H9 (cell line): ENCODE measurements around the gene NYAP2. TPM values are rescaled to one million over a fixed set of nuclear protein-coding genes. Genes with fewer than 3 reads are reported as not detected.

ENCODE experiments used
- DNase-seq: peaks from one replicate; pipeline ENCODE4 v3.0.0-alpha.2; 2017
- H2AFZ ChIP-seq: one replicate; pipeline ENCODE4 v1.6.1; 2013; ENCODE audit warnings: mild to moderate bottlenecking, low read length, control low read depth, moderate library complexity
- H2AK5ac ChIP-seq: 2 replicates; pipeline ENCODE4 v1.6.1; 2013; ENCODE audit warnings: low read length, control low read depth, mixed read lengths; ENCODE audit not compliant: insufficient read length
- H2BK120ac ChIP-seq: one replicate; pipeline ENCODE4 v1.6.1; 2013; ENCODE audit warnings: low read depth, mild to moderate bottlenecking, low read length, control low read depth, inconsistent platforms; ENCODE audit not compliant: poor library complexity, severe bottlenecking
- H2BK12ac ChIP-seq: 2 replicates; pipeline ENCODE4 v1.6.1; 2013; ENCODE audit warnings: low read length, control low read depth, mixed read lengths, low read depth; ENCODE audit not compliant: insufficient read length
- H2BK15ac ChIP-seq: 2 replicates; pipeline ENCODE4 v1.6.1; 2013; ENCODE audit warnings: low read depth, low read length, control low read depth
- H2BK20ac ChIP-seq: one replicate; pipeline ENCODE4 v1.6.1; 2013; ENCODE audit warnings: low read depth, mild to moderate bottlenecking, low read length, control low read depth, inconsistent platforms; ENCODE audit not compliant: poor library complexity, severe bottlenecking
- H2BK5ac ChIP-seq: 2 replicates; pipeline ENCODE4 v1.6.1; 2013; ENCODE audit warnings: low read length, control low read depth, mixed read lengths; ENCODE audit not compliant: insufficient read length
- H3K14ac ChIP-seq: 2 replicates; pipeline ENCODE4 v1.6.1; 2013; ENCODE audit warnings: low read length, control low read depth; ENCODE audit not compliant: insufficient read depth
- H3K18ac ChIP-seq: 2 replicates; pipeline ENCODE4 v1.6.1; 2013; ENCODE audit warnings: low read depth, mild to moderate bottlenecking, mixed read lengths, low read length, control low read depth; ENCODE audit not compliant: insufficient read length
- H3K23ac ChIP-seq: 2 replicates; pipeline ENCODE4 v1.6.1; 2013; ENCODE audit warnings: low read length, control low read depth, mixed read lengths, low read depth; ENCODE audit not compliant: insufficient read length
- H3K23me2 ChIP-seq: 2 replicates; pipeline ENCODE4 v1.6.1; 2013; ENCODE audit warnings: low read depth, mild to moderate bottlenecking, mixed read lengths, low read length, control low read depth; ENCODE audit not compliant: insufficient read length, poor library complexity, severe bottlenecking
- H3K27ac ChIP-seq: 2 replicates; pipeline ENCODE4 v1.5.1; 2013; ENCODE audit warnings: low read length, control low read depth, mixed read lengths, low read depth; ENCODE audit not compliant: insufficient read length
- H3K27me3 ChIP-seq: 2 replicates; pipeline ENCODE4 v1.6.1; 2013; ENCODE audit warnings: low read length, control low read depth, inconsistent platforms; ENCODE audit not compliant: insufficient read depth
- H3K4ac ChIP-seq: 2 replicates; pipeline ENCODE4 v1.6.1; 2013; ENCODE audit warnings: low read depth, mild to moderate bottlenecking, control low read depth, inconsistent platforms, low read length, moderate library complexity
- H3K4me1 ChIP-seq: 2 replicates; pipeline ENCODE4 v1.6.1; 2013; ENCODE audit warnings: low read length, control low read depth, inconsistent platforms; ENCODE audit not compliant: insufficient read depth
- H3K4me2 ChIP-seq: 2 replicates; pipeline ENCODE4 v1.6.1; 2013; ENCODE audit warnings: low read length, control low read depth, mixed read lengths; ENCODE audit not compliant: insufficient read length, insufficient read depth
- H3K56ac ChIP-seq: 2 replicates; pipeline ENCODE4 v1.6.1; 2013; ENCODE audit warnings: low read depth, mild to moderate bottlenecking, mixed read lengths, low read length, control low read depth; ENCODE audit not compliant: insufficient read length
- H3K79me1 ChIP-seq: 2 replicates; pipeline ENCODE4 v1.6.1; 2013; ENCODE audit warnings: low read depth, mild to moderate bottlenecking, moderate library complexity, low read length, control low read depth, inconsistent platforms; ENCODE audit not compliant: insufficient read depth, poor library complexity, severe bottlenecking
- H3K79me2 ChIP-seq: 2 replicates; pipeline ENCODE4 v1.6.1; 2013; ENCODE audit warnings: low read length, control low read depth, inconsistent platforms; ENCODE audit not compliant: insufficient read depth
- H3K9ac ChIP-seq: 2 replicates; pipeline ENCODE4 v1.6.1; 2013; ENCODE audit warnings: low read length, control low read depth, mixed read lengths; ENCODE audit not compliant: insufficient read length; ENCODE audit errors: extremely low read depth
- H3K9me3 ChIP-seq: one replicate; pipeline ENCODE4 v1.6.1; 2013; ENCODE audit warnings: low read depth, low read length, inconsistent platforms; ENCODE audit not compliant: control insufficient read depth
- H3T11ph ChIP-seq: one replicate; pipeline ENCODE4 v1.6.1; 2013; ENCODE audit warnings: mild to moderate bottlenecking, low read length, control low read depth, inconsistent platforms
- H4K20me1 ChIP-seq: one replicate; pipeline ENCODE4 v1.6.1; 2013; ENCODE audit not compliant: control insufficient read depth, insufficient read length, insufficient read depth
- H4K5ac ChIP-seq: 2 replicates; pipeline ENCODE4 v1.6.1; 2013; ENCODE audit warnings: low read depth, mild to moderate bottlenecking, mixed read lengths, low read length, control low read depth; ENCODE audit not compliant: insufficient read length
- H4K8ac ChIP-seq: replicated peaks from 2 replicates; pipeline ENCODE4 v1.6.1; 2013; ENCODE audit warnings: low read length, control low read depth, mixed read lengths, low read depth; ENCODE audit not compliant: insufficient read length
- H4K91ac ChIP-seq: 2 replicates; pipeline ENCODE4 v1.6.1; 2013; ENCODE audit warnings: low read depth, mild to moderate bottlenecking, moderate library complexity, mixed read lengths, low read length, control low read depth; ENCODE audit not compliant: insufficient read length
- H3K27ac Mint-ChIP-seq, 3 experiments: 2 replicates in 2 of 3; 3 replicates in 1 of 3; pipeline ENCODE4 v1.8.0; 2020 to 2021; ENCODE audit warnings: mixed read lengths in 3 of 3, mild to moderate bottlenecking in 1 of 3, moderate library complexity in 1 of 3
- H3K27me3 Mint-ChIP-seq: 2 replicates; pipeline ENCODE4 v1.8.0; 2021; ENCODE audit warnings: low read depth, mild to moderate bottlenecking, moderate library complexity, mixed read lengths
- H3K36me3 Mint-ChIP-seq, 3 experiments: 2 replicates in 2 of 3; 3 replicates in 1 of 3; pipeline ENCODE4 v1.8.0; 2020 to 2021; ENCODE audit warnings: low read depth in 3 of 3, mixed read lengths in 3 of 3; ENCODE audit not compliant: insufficient read depth in 1 of 3
- H3K4me1 Mint-ChIP-seq, 2 experiments: 2 replicates each; pipeline ENCODE4 v1.8.0; 2020; ENCODE audit warnings: mixed read lengths in 2 of 2
- H3K4me3 Mint-ChIP-seq, 2 experiments: 2 replicates in 1 of 2; 3 replicates in 1 of 2; pipeline ENCODE4 v1.8.0; 2020 to 2021; ENCODE audit warnings: mild to moderate bottlenecking in 2 of 2, mixed read lengths in 2 of 2, moderate library complexity in 1 of 2
- H3K9me3 Mint-ChIP-seq, 2 experiments: 2 replicates in 1 of 2; 3 replicates in 1 of 2; pipeline ENCODE4 v1.8.0; 2020; ENCODE audit warnings: mild to moderate bottlenecking in 2 of 2, mixed read lengths in 2 of 2, moderate library complexity in 1 of 2
- CTCF ChIP-seq: fragments of 200-600 bp; sonication (generic); conservative IDR thresholded peaks from 3 replicates; pipeline ENCODE4 v1.8.0; 2021; ENCODE audit warnings: antibody characterized with exemption, mild to moderate bottlenecking
- WGBS: extraction: QIAGEN DNeasy Blood & Tissue Kit; methylation state at CpG from one replicate; pipeline ENCODE4 v1.1.7; 2013; ENCODE audit warnings: missing lambda C conversion rate, low lambda C conversion rate, mixed read lengths; ENCODE audit not compliant: insufficient read length; ENCODE audit errors: extremely low coverage; 5-methylcytosine and 5-hydroxymethylcytosine counted together
- total RNA-seq: library from RNA; stranded (reverse); gene quantifications from 2 replicates; pipeline ENCODE4 v1.2.1, GENCODE V29; 2021

The NYAP2 gene
- total RNA-seq, 1 experiment from 2014 or later = not detected

GRCh38 chr2:225402210-225402776, 2.8 kb downstream of the NYAP2 start:
- Histone ChIP-seq H3K4me1 (no peaks in the 10 kb centered on the region), H2AFZ (no peak overlapping the region), H3K79me1 (no peaks in the 10 kb centered on the region), H3K9ac (no peak overlapping the region), H3K23ac (no peak overlapping the region), H3K56ac (no peak overlapping the region), H3K27me3 (no peaks in the 10 kb centered on the region), H2AK5ac (no peak overlapping the region), H3T11ph (no peak overlapping the region), H3K4ac (no peak overlapping the region), H3K14ac (no peak overlapping the region), H2BK20ac (no peak overlapping the region), H4K20me1 (no peaks in the 10 kb centered on the region), H3K23me2 (no peaks in the 10 kb centered on the region), H2BK12ac (no peak overlapping the region), H2BK120ac (no peak overlapping the region), H4K91ac (no peak overlapping the region), H3K9me3 (no peaks in the 10 kb centered on the region), H3K4me2 (no peak overlapping the region), H3K18ac (no peak overlapping the region), H2BK5ac (no peak overlapping the region), H4K8ac (no peak overlapping the region), H3K27ac (no peak overlapping the region), H2BK15ac (no peak overlapping the region), H4K5ac (no peak overlapping the region), H3K79me2 (no peaks in the 10 kb centered on the region)
- no peaks in the 10 kb centered on the region for H3K36me3 Mint-ChIP-seq
- no peak for TF ChIP-seq CTCF
- H3K4me1 Mint-ChIP-seq = peaks cover 5 to 8% of the 10 kb centered on the region in 2 experiments
- no peak overlapping the region for H3K4me3 Mint-ChIP-seq
- H3K27ac Mint-ChIP-seq = no peak overlapping the region
- DNase-seq = no peak
- no CpG with 5 or more reads among the region's 1 CpG for WGBS
- peaks cover 5% of the 10 kb centered on the region for H3K27me3 Mint-ChIP-seq
- no peaks in the 10 kb centered on the region for H3K9me3 Mint-ChIP-seq
